OCI-LY3 (cell line): ENCODE measurements around the gene KCNQ1.

Experiments used
- CTCF ChIP-seq: fragments of 200-600, 300-600 bp; sonication (generic); IDR thresholded peaks from 2 replicates; pipeline ENCODE4 v1.5.1; 2014; ENCODE audit warnings: antibody characterized with exemption, low read length, low read depth
- EZH2phosphoT487 ChIP-seq: fragments of 200-600 bp; shearing (Covaris generic); IDR thresholded peaks from 2 replicates; pipeline ENCODE4 v1.6.1; 2018; ENCODE audit warnings: antibody characterized with exemption, mixed run types, low read depth

DNA sequence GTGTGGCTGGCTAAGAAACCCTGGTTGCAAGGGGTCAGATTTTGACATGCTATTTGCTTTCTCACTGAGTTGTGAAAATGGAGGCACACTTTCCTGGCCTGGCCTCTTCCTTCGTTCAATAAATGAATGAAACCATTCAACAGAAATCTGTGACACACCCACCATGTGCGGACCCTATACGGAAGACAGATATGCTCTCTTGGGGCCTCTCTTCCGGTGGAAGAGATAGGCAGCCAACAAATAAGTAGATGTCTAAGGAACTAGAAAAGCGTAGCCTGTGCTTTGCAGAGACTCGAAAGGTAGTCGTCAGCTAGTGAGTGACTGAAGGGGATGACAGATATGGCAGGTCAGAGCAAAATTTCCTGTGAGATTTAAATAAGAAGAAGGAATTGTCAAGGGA is 249.7 kb downstream of the KCNQ1 start:
- TF ChIP-seq CTCF (no peak), EZH2phosphoT487 (no peak)
